ENCODE results near the gene NOTCH1.

The NOTCH1 gene

DNA sequence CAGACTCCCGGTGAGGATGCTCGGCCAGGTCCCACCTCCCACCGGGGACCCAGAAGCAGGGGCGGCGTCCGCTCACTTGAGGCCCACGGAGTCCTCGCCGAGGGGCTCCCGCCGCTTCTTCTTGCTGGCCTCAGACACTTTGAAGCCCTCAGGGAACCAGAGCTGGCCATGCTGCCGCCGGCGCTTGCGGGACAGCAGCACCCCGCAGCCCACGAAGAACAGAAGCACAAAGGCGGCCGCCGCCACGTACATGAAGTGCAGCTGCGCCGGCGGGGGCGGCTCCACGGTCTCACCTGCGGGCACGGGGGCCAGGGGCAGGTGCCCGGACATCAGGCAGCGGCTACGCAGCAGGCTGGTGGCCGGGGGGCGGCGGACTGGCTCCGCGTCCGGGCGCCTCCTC, 43.7 kb downstream of the NOTCH1 start:
- no peak for DNase-seq (ENCODE audit: low spot score)
- TF ChIP-seq CTCF (IDR thresholded peaks at IDR 0.05; ENCODE audit: extremely low read depth, missing control alignments), result no peak

DNA sequence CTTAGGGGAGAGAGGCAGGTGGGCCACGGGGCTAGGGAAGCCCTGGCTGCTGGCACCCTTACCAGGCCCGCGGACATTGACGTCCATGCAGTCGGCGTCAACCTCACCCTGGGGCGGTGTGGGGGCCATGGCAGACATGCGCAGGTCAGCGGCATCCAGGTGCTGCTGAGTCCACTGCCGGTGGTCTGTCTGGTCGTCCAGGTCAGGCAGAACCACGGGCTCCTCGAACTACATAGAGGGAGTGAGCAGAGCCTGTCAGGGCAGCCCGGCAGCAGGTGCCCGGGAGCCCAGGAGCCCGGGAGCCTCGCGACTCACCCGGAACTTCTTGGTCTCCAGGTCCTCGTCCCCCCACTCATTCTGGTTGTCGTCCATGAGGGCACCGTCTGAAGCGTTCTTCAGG, 44.2 kb downstream of the NOTCH1 start:
- no peak for TF ChIP-seq CTCF (IDR thresholded peaks at IDR 0.05; ENCODE audit: extremely low read depth, missing control alignments)
- DNase-seq (ENCODE audit: low spot score), result no peak

DNA sequence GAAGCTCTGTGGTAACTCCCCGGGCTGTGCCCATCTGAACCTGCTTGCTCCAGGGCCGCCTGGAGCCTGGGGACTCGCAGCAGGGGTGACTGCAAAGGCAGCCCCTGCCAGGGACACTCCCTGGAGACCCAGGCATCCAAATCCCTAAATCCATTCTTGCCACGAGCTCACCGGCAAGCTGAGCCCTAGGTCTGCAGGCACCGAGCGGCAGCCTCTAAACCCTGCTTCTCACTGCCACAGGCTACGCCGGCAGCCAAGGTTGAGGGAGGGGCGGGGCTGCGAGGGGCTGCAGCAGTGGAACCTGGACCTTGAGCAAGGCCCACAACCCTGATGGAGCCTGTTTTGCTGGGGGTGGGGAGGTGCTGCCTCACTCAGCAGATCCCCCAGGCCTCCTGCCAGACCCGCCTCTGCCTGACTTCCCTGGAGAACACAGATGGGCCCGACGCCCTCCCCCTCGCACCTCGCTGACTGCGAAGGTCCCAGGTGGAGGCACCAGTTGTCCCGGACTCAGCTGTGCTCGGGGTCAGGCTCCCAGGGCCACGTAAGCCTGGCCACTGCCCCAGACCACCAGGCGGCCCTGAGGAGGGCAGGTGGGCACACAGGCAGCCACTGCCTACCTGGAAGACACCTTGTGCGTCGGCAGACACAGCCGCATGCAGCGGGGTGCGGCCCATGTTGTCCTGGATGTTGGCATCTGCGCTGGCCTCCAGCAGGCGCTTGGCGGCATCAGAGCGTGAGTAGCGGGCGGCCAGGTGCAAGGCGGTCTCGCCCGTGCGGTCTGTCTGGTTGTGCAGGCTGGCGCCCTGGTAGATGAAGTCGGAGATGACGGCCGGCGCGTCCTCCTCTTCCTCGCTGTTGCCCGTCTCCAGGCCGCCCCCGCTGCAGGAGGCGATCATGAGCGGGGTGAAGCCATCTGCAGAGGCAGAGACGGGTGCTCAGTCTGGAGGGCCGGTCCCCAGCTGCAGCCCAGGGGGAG, 45.6 kb downstream of the NOTCH1 start:
- DNase-seq (ENCODE audit: low spot score), result no peak
- TF ChIP-seq CTCF (IDR thresholded peaks at IDR 0.05; ENCODE audit: extremely low read depth, missing control alignments), result no peak

DNA sequence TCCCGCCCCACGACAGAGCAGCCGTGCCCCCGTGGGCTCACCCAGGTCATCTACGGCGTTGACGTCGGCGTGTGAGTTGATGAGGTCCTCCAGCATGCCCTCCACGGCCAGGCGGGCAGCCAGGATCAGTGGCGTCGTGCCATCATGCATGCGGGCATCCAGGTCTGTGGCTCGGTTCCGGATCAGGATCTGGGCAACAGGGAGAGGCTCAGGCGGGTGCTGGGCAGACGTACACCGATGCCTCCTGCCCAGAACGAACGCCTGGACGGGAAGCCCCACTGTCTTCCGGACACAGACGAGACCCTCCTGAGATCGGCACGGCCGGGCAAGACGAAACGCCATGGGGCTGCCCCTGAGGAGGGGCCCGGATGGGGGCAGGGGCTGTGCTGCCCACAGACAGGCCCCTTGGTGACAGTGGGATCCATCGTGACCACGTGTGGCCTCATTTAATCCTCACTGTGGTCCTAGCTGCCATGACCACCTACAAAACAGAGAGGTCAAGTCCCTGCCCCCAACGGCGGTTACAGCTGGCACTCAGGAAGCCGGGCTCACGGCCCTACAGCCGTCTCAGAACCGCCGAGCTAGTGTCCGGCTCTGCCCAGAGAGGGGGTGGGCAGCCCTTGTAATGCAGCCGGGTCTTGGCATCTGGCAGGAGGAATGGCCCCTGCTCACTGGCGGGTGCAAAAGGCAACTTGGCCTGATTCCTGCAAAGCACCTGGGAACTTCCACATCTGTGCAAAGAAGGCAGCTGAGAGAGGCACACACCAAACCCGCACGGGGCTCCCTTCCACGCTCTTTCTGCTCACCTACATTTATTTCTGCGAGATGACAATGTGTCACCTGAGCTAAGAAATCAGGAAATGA, 46.5 kb downstream of the NOTCH1 start:
- TF ChIP-seq CTCF (IDR thresholded peaks at IDR 0.05; ENCODE audit: extremely low read depth, missing control alignments), result no peak
- no peak for DNase-seq (ENCODE audit: low spot score)

- TF ChIP-seq CTCF (IDR thresholded peaks at IDR 0.05; ENCODE audit: extremely low read depth, missing control alignments), result no peak
- no peak for DNase-seq (ENCODE audit: low spot score)
These were observed 47.7 kb downstream of the NOTCH1 start for GRCh38 chr9:136497916-136498695.

DNA sequence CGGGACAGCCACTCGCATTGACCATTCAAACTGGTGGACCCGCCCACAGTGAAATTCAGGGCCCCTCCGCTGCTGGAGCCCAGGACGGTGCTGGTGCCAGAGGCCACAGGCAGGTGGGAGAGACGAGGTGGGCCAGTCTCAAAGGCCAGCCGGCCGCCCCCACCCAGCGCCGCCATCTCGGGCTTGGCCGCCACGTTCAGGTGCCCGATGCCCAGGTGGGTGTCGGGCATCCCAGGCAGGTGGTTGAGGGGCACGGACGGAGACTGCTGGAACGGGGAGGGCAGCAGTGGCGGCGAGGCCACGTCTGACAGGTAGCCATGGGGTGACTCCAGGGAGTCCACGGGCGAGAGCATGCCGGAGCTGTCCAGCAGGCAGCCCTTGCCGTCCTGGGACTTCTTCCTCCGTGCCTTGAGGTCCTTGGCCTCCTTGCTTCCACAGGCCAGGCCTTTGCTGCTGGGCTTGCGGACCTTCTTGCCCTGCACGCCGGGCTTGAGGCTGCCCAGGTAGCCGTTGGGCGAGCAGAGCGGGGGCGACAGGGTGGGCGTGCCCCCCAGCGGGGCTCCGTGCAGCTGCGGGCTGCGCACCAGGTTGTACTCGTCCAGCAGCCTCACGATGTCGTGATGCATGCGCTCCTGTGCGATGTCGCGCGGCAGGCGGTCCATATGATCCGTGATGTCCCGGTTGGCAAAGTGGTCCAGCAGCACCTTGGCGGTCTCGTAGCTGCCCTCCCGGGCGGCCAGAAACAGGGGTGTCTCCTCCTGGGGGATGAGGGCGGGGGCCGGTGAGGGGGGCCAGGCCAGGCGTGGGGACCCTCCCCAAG, 48.8 kb downstream of the NOTCH1 start:
- no peak for TF ChIP-seq CTCF (IDR thresholded peaks at IDR 0.05; ENCODE audit: extremely low read depth, missing control alignments)
- DNase-seq (ENCODE audit: low spot score), result no peak

All from GM20000 (cell line).